HG02798 (cell line): ENCODE measurements around the gene FBN3.
"Not testable (repeated sequence)": the region's sequence is repeated elsewhere in the genome, so short reads cannot be mapped to it uniquely, and the experiment has no call there.

ENCODE experiments used
- ATAC-seq: cut with Tn5 transposase; IDR thresholded peaks from one replicate; pipeline ENCODE4 v1.9.1; 2021; ENCODE audit warnings: mild to moderate bottlenecking; ENCODE audit not compliant: unreplicated experiment, poor library complexity

Gene FBN3

DNA sequence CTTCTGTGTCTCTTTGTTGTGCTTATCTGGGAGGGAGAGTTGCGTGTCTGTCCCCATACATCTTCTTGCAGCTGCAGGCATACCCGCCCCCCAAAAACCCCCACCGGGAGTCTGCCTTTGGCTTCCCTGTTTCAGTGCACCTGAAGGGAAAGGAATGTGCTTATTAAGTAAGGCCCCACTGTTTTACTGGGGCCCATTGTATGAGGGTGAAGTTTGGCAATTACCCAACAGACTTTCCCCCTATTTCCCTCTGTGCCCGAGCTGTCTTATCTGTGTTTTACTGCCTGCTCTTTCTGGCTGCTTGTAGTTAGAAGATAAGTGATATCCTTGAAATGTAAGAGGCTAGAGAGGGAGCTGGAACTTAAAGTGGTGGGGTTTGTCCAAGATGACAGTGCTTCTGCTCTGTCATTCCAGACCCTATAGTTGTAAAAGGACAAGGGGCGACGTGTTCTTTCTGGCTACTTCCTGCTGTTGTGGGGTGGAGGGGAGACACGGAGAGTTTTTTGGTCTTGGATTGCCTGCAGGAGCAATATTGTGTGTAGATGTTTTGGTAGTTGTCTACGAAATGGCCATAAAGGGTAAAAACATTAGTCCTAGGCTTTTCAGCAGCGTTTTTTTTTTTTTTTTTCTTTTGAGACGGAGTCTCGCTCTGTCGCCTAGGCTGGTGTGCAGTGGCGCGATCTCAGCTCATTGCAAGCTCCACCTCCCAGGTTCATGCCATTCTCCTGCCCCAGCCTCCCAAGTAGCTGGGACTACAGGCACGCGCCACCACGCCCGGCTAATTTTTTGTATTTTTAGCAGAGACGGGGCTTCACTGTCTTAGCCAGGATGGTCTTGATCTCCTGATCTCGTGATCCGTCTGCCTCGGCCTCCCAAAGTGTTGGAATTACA is 115.9 kb downstream of the FBN3 start:
- ATAC-seq = not testable (repeated sequence)

DNA sequence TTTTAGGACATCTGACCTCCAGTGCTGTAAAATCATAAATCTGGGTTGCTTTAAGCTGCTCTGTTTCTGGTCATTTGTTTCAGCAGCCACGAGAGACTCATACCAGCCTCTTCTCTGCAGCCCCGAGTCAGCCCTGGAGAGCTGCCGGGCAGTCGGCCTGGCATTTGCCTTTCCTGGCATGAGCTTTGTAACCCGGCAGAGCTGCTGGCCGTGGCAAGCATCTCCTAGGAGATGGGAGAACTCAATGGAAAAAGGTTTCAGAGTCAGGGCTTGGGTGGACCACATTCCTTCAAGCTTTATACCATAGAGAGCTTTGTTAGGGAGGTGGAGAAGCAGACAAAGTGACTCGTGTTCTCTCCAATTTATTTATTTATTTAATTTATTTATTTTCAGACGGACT is 118.4 kb downstream of the FBN3 start:
- no peak for ATAC-seq

DNA sequence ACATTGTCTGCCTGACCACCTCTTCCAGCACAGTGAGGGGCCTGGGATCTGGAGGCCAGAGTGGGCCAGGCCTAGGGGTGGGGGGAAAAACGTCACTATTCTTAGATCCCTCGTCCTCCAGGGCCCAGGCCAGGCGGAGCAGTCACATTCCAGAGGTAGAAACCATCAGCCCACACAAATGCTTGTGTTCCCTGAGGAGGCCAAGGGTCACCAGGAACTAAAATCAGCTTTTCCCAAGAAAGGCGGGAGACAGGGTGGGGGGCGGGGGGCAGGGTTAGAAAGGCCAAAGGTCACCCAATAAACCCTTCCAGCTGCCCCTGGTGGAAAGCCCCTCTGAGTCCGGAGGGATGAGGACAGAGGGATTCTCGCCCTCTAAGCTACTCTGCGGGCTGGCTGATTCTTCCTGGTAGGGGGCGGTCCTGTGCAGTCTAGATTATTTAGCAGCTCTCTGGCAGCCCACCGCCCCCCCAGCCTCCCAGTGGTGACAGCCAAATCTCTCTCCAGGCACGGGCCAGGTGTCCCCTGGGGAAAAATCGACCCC is 120.4 kb downstream of the FBN3 start:
- ATAC-seq = no peak

DNA sequence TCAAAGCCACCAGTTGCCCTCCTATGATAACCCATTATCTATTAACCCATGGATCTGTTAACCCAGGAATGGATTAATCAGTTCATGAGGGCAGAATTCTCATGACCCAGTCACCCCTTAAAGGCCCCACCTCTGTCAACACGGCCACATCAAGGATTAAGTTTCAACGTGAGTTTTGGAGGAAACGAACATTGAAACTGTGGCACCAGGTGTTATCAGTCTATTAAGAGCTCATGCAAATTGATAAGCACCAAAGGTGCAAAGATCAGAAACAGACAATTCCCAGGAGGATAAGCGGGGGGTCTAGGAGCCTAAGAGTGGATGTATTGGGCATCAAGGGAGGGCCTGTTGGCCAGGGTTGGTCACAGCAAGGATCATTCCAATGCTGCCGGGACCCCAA is 124.1 kb downstream of the FBN3 start:
- no peak for ATAC-seq

DNA sequence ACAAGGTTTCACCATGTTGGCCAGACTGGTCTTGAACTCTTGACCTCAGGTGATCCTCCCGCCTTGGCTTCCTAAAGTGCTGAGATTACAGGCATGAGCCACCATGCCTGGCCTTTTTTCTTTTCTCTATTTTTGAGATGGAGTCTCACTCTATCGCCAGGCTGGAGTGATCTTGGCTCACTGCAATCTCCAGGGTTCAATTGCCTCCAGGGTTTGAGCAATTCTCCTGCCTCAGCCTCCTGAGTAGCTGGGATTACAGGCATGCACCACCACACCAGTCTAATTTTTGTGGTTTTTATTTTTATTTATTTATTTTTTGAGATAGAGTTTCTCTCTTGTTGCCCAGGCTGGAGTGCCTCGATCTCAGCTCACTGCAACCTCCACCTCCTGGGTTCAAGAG is 125.1 kb downstream of the FBN3 start:
- ATAC-seq = not testable (repeated sequence)

DNA sequence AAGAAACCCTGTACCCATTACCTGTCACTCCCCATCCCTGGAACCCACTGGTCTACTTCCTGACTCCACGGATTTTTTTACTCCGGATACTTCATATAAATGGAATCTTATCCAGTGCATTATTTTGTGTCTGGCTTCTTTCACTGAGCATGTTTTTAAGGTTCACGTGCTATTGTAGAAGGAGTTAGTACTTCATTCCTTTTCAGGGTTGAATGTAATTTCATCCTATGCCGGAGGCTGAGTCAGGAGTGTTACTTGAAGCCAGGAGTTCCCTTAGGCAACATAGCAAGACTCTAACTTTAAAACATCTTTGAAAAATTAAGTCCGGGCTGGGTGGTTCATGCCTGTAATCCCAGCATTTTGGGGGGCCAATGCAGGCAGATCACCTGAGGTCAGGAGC is 126.0 kb downstream of the FBN3 start:
- no peak for ATAC-seq

DNA sequence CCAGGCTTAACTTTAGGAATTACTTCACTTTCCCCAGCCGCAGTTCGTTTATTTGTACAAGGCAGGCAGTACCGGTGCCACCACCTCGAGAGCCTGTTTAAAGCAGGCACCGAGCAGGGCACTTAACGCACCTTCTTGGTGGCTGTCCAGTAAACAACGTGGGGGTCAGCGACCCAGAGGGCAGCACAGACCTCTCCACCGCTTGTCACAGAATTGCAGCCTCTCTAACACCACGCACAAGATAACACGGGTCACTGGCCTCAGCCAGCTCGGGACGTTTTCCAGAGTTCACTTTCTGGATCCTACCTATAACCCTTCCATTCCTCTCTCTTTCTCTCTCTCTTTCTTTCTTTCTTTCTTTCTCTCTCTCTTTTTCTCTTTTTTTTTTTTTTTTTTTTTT is 127.1 kb downstream of the FBN3 start:
- ATAC-seq = no peak

DNA sequence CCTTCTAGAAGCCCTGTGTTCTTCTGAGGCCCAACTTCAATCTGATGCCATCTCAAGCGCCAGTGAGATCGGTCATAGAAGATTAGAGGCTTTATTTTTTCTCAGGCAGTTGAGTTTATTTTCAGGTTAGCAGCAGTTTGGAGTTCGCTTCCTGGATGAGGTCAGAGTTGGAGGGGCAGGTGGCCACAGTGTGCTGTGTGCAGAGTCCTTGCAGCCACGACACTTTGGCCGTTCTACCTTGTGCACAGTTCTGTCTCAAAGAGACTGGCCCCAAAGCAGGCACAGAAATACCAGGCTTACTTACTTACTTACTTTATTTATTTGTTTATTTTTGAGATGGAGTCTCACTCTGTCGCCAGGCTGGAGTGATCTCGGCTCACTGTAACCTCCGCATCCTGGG is 128.0 kb downstream of the FBN3 start:
- ATAC-seq = no peak

DNA sequence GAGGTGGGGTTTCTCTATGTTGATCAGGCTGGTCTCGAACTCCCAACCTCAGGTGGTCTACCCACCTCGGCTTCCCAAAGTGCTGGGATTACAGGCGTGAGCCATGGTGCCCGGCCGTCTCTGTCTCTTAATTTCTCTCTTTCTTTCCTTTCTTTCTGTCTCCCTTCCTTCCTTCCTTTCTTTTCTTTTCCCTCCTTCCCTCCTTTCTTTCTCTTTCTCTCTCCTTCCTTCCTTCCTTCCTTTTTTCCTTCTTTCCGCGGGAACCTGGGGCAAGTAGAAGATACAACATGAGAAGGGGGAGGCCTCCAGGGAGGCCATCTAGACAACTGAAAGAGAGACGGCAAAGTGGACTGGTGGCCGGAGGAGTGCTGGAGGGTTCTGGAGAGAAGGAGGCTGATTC is 128.7 kb downstream of the FBN3 start:
- no peak for ATAC-seq

DNA sequence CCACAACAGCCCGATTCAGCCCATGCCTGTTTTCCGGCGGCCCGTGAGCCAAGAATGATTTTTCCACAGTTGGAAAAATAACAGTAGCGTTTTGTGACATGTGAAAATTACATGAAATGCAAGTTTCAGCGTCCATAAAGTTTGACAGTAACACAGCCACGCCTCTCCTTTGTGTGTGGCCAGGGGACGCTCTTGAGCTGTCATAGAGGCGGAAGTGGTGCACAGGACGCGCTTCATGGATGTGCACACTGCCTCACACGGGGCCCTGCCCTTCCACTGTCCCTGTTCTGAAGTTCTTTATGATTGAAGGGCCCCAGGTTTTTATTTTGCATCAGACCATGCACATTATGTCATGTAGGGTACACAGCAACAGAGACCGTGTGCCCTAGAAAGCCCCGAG is 131.6 kb downstream of the FBN3 start:
- ATAC-seq = no peak
